ENCODE results near the gene NACA2. TPM values are rescaled to one million over a fixed set of nuclear protein-coding genes. Genes with fewer than 3 reads are reported as not detected.

NACA2 gene
- total RNA-seq, 2 donors from 2014 or later: not detected

DNA sequence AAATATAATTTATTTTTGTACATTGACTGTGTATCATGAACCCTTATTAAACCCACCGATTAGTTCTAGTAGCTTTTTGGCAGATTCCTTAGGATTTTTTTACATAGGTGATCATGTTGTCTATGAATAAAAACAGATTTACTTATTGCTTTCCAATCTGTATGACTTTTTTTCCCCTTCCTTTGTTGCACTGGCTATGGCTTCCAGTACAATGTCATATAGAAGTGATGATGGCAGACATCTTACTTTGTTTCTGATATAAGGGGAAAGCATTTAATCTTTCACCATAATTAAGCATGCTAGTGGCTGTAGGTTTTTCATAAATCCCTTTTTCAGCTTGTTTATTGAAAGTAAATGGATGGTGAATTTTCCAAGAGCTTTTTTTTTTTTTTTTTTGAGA, 28.9 kb upstream of the NACA2 start:
- no peak for ATAC-seq

GRCh38 chr17:61619493-61619892, 28.5 kb upstream of the NACA2 start:
- ATAC-seq (no peak), DNase-seq (ENCODE audit: low spot score) (no peak)
- Mint-ChIP-seq H3K36me3 (peaks cover 8% of the 10 kb centered on the region), H3K4me1 (ENCODE audit: low read depth in 2 of 2) (peaks cover 3 to 7% of the 10 kb centered on the region in 2 donors), H3K27ac (no peak overlapping the region), H3K4me3 (no peak overlapping the region), H3K27me3 (peaks cover 13 to 14% of the 10 kb centered on the region in 2 donors), H3K9me3 (peaks cover 4% of the 10 kb centered on the region)

More for the DNA sequence above, 28.9 kb upstream of the NACA2 start:
- Mint-ChIP-seq H3K9me3 (peaks cover 4% of the 10 kb centered on the region), H3K4me3 (no peak overlapping the region), H3K27ac (no peak overlapping the region), H3K4me1 (ENCODE audit: low read depth in 2 of 2) (peaks cover 3 to 7% of the 10 kb centered on the region in 2 donors), H3K27me3 (peaks cover 14 to 18% of the 10 kb centered on the region in 2 donors), H3K36me3 (peaks cover 8% of the 10 kb centered on the region)
- no peak for DNase-seq (ENCODE audit: low spot score)

- Mint-ChIP-seq H3K27ac (no peak overlapping the region), H3K9me3 (peaks cover 4% of the 10 kb centered on the region), H3K36me3 (peaks cover 8% of the 10 kb centered on the region), H3K27me3 (peaks cover 13 to 14% of the 10 kb centered on the region in 2 donors), H3K4me1 (ENCODE audit: low read depth in 2 of 2) (peaks cover 3 to 7% of the 10 kb centered on the region in 2 donors), H3K4me3 (no peak overlapping the region)
- DNase-seq (ENCODE audit: low spot score) (no peak), ATAC-seq (no peak)
These were observed 27.9 kb upstream of the NACA2 start for GRCh38 chr17:61618950-61619349.

DNA sequence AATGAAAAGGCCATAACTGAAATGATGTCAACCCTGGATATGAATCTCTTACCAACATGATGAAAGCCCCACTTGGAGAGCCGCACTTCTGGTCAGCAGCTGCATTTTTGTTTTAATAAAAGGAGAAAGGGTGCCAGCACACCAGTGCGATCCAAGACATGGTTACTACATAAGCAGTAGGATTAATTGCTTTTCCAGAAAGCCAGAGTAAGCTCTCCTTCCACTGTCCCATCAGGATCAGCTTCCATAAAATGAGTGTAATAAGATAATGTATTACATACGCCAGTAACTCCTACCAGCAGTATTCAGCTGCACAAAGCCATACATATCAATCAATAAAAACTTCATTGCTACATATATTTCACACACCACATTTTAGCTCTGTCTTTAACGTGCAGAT, 26.3 kb upstream of the NACA2 start:
- no peak overlapping the region for H3K27ac Mint-ChIP-seq
- ATAC-seq (no peak), DNase-seq (ENCODE audit: low spot score) (no peak)
- H3K27me3 Mint-ChIP-seq: peaks cover under 1 to 18% of the 10 kb centered on the region in 2 donors
- peaks cover 3 to 7% of the 10 kb centered on the region in 2 donors for H3K4me1 Mint-ChIP-seq (ENCODE audit: low read depth in 2 of 2)
- peaks cover 8% of the 10 kb centered on the region for H3K36me3 Mint-ChIP-seq
- no peak overlapping the region for H3K4me3 Mint-ChIP-seq
- H3K9me3 Mint-ChIP-seq: peaks cover 4% of the 10 kb centered on the region

DNA sequence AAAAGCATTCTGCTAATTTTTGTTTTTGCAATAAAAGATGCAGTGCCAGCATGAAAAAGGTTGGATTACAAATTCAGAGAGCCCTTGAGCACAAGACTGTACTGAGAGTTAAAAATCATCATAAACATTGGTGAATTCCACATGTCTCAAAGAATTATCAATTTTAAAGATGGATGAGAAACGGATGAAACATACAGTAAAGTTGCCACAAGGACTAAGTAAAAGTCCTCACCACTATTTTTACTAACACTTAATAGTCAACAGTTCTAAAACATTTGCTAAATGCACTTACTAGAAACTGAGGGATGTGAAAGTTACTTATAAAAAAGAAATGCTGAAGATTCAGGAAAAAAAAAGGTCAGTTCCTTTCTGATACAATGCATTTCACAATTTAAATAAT, 25.8 kb upstream of the NACA2 start:
- peaks cover 4% of the 10 kb centered on the region for H3K9me3 Mint-ChIP-seq
- H3K36me3 Mint-ChIP-seq: peaks cover 8% of the 10 kb centered on the region
- DNase-seq (ENCODE audit: low spot score) (no peak), ATAC-seq (no peak)
- H3K4me3 Mint-ChIP-seq: no peak overlapping the region
- H3K27ac Mint-ChIP-seq: no peak overlapping the region
- H3K4me1 Mint-ChIP-seq (ENCODE audit: low read depth in 2 of 2): peaks cover 3 to 7% of the 10 kb centered on the region in 2 donors
- peaks cover 0 to 18% of the 10 kb centered on the region in 2 donors for H3K27me3 Mint-ChIP-seq

DNA sequence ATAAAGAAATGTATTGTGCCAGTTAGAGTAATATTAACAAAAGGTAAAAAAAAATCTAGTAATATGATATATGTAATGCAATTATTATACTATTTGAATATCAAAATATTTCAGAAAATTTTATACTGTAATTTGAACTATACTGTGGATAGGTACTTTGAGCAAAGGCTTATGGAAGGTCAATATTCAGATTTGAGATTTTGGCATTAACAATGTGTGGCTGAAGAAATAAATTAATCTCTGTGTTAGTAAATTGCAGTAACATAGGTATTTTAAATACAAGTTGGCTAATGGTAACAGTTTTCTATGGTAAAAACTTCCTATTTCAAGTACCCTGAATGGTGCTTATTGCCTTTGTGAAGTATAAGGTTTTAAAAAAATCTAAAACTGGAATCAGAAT, 23.2 kb upstream of the NACA2 start:
- H3K36me3 Mint-ChIP-seq: peaks cover 2% of the 10 kb centered on the region
- peaks cover 11 to 17% of the 10 kb centered on the region in 2 donors for H3K27me3 Mint-ChIP-seq
- no peak overlapping the region for H3K27ac Mint-ChIP-seq
- no peaks in the 10 kb centered on the region for H3K9me3 Mint-ChIP-seq
- no peak for ATAC-seq
- no peak for DNase-seq (ENCODE audit: low spot score)
- peaks cover 3 to 7% of the 10 kb centered on the region in 2 donors for H3K4me1 Mint-ChIP-seq (ENCODE audit: low read depth in 2 of 2)
- no peak overlapping the region for H3K4me3 Mint-ChIP-seq

- Mint-ChIP-seq H3K27me3 (peaks cover 15 to 17% of the 10 kb centered on the region in 2 donors), H3K36me3 (no peaks in the 10 kb centered on the region), H3K9me3 (no peaks in the 10 kb centered on the region), H3K27ac (no peak overlapping the region), H3K4me1 (ENCODE audit: low read depth in 2 of 2) (peaks cover 3 to 7% of the 10 kb centered on the region in 2 donors), H3K4me3 (no peak overlapping the region)
- ATAC-seq (no peak), DNase-seq (ENCODE audit: low spot score) (no peak)
These were observed 20.3 kb upstream of the NACA2 start for GRCh38 chr17:61611323-61611722.

DNA sequence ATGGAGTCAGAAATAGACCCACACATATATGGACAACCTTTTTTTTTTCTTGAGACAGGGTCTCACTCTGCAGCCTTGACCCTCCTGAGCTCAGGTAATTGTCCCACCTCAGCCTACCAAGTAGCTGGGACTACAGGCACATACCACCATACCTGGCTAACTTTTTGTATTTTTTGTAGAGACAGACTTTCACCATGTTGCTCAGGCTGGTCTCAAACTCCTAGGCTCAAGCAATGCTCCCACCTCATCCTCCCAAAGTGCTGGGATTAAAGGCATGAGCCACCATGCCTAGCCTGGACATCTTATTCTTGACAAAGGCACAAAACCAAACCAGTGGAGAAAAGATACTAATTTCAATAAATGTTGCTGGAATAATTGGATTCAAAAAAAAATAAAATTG, 14.7 kb upstream of the NACA2 start:
- Mint-ChIP-seq H3K4me1 (ENCODE audit: low read depth in 2 of 2) (no peaks in the 10 kb centered on the region), H3K36me3 (no peaks in the 10 kb centered on the region), H3K4me3 (no peak overlapping the region), H3K9me3 (no peaks in the 10 kb centered on the region), H3K27ac (no peak overlapping the region), H3K27me3 (peaks cover 10 to 26% of the 10 kb centered on the region in 2 donors)
- DNase-seq (ENCODE audit: low spot score) (no peak), ATAC-seq (no peak)

DNA sequence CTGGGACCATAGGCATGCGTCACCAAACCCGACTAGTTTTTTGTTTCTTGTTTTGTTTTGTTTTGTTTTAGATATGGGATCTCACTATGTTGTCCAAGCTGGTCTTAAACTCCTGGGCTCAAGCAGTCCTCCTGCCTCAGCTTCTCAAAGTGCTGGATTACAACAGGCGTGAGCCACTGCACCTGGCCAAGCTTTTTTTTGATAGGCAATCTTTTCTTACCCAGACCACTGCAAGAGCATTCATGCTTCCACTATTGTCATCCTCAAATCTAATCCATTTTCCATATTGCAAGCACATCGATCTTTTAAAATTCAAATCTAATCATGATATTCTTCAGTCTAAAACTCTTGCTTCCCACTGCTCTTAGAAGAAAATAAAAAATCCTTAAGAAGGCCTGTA, 10.3 kb upstream of the NACA2 start:
- no peak for ATAC-seq
- Mint-ChIP-seq H3K27me3 (peaks cover 10 to 21% of the 10 kb centered on the region in 2 donors), H3K36me3 (no peaks in the 10 kb centered on the region), H3K4me3 (no peak overlapping the region), H3K4me1 (ENCODE audit: low read depth in 2 of 2) (no peaks in the 10 kb centered on the region), H3K9me3 (no peaks in the 10 kb centered on the region), H3K27ac (no peak overlapping the region)
- no peak for DNase-seq (ENCODE audit: low spot score)

DNA sequence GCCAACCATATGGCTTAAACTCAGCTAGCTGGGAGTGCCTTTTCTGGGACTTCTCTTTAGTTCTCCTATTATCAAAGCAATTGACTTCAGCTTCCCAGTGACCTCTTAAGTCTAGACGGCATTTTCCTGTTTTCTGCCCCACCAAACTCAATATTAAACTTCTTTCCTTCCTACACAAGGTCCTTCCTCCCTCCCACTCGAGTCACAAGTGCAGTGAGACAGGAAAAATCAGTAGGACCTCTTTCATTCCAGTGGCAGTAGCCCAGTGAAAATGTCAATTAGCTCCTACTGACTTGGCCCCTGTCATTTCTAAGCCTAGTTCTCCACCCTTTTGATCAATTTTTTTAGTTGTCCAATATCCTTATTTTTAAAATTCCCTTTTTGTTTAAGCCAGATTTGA, 9.6 kb upstream of the NACA2 start:
- Mint-ChIP-seq H3K36me3 (no peaks in the 10 kb centered on the region), H3K4me1 (ENCODE audit: low read depth in 2 of 2) (no peaks in the 10 kb centered on the region), H3K4me3 (no peak overlapping the region), H3K27me3 (peaks cover 12 to 24% of the 10 kb centered on the region in 2 donors), H3K27ac (no peak overlapping the region), H3K9me3 (no peaks in the 10 kb centered on the region)
- DNase-seq (ENCODE audit: low spot score) (no peak), ATAC-seq (no peak)

- Mint-ChIP-seq H3K27me3 (peaks cover 10 to 20% of the 10 kb centered on the region in 2 donors), H3K27ac (no peak overlapping the region), H3K4me1 (ENCODE audit: low read depth in 2 of 2) (no peaks in the 10 kb centered on the region), H3K36me3 (no peaks in the 10 kb centered on the region), H3K9me3 (no peaks in the 10 kb centered on the region), H3K4me3 (no peak overlapping the region)
- ATAC-seq: no peak
- DNase-seq (ENCODE audit: low spot score): no peak
These were observed 8.6 kb upstream of the NACA2 start for GRCh38 chr17:61599608-61600007.

DNA sequence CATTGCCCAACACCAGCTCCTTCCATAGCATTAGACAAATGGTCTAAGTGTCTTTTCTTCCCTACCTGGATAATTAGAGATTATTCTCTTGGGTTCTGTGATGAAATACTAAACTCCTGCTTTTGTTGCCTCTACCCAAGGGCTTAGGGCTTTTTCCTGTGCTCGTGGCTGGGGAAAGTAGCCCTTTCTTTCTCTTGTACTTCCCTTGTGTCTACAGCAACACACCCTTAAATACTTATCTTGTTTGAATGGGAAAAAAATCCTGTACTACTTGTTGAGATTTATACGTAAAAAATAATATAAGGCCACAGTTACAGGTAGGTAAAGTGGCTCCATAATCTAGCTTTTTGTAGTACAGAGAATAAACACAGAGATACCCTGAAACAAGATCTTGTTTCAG, 7.0 kb upstream of the NACA2 start:
- Mint-ChIP-seq H3K4me3 (no peak overlapping the region), H3K9me3 (no peaks in the 10 kb centered on the region), H3K27ac (no peak overlapping the region), H3K4me1 (ENCODE audit: low read depth in 2 of 2) (no peaks in the 10 kb centered on the region), H3K36me3 (no peaks in the 10 kb centered on the region), H3K27me3 (peaks cover 9 to 16% of the 10 kb centered on the region in 2 donors)
- ATAC-seq (no peak), DNase-seq (ENCODE audit: low spot score) (no peak)

- peaks cover 7 to 13% of the 10 kb centered on the region in 2 donors for H3K27me3 Mint-ChIP-seq
- DNase-seq (ENCODE audit: low spot score): no peak
- H3K36me3 Mint-ChIP-seq: no peaks in the 10 kb centered on the region
- no peaks in the 10 kb centered on the region for H3K9me3 Mint-ChIP-seq
- no peak overlapping the region for H3K4me3 Mint-ChIP-seq
- H3K4me1 Mint-ChIP-seq (ENCODE audit: low read depth in 2 of 2): no peaks in the 10 kb centered on the region
- H3K27ac Mint-ChIP-seq: no peak overlapping the region
- ATAC-seq: no peak
These were observed 6.6 kb upstream of the NACA2 start for GRCh38 chr17:61597607-61598006.

DNA sequence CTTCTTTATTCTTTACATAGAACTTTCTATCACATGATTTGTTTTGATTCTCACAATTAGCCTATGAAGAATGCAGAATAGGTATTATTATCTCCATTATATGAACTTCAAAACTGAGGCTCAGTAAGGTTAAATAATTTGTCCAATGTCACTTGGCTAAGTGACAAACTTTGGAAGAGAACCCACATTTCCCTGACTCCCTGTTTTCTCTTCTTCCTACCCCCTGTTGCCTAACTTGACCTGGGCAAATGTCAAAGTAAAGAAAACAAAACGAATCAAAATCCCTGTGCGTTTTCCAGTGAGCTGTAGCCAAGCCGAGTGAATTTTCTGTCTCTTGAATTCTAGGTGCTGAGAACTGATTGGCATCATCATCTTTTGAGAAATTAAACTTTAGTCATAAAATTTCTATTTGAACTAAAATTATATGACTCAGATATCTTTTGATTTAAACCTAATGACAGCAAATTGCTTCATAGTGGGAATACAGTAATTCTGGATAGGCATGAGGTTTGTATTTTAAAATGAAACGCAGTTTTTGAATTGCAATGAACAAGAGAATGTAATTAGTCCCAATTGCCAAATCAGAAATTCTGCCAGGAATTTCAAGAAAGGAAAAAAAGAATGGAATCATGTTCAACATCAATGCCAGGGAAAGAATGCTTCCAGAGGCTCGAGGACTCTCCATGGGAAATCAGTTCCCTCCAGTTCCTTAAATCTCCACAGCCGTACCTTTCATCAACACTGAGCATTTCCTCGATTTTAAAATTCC, 4.6 kb upstream of the NACA2 start:
- H3K4me1 Mint-ChIP-seq (ENCODE audit: low read depth in 2 of 2): no peaks in the 10 kb centered on the region
- H3K9me3 Mint-ChIP-seq: no peaks in the 10 kb centered on the region
- ATAC-seq (no peak), DNase-seq (ENCODE audit: low spot score) (no peak)
- no peak overlapping the region for H3K4me3 Mint-ChIP-seq
- no peaks in the 10 kb centered on the region for H3K36me3 Mint-ChIP-seq
- peaks cover 7 to 13% of the 10 kb centered on the region in 2 donors for H3K27me3 Mint-ChIP-seq
- H3K27ac Mint-ChIP-seq: no peak overlapping the region
